Neutrophil (primary cell): Measurements from ENCODE around the gene POLK.

Experiments
- H3K27ac ChIP-seq: fragments of 200-600 bp; sonication (generic); 2 replicates; pipeline ENCODE4 v1.5.1; 2016; ENCODE audit warnings: mild to moderate bottlenecking, moderate library complexity
- H3K27me3 ChIP-seq: fragments of 200-600 bp; sonication (generic); 2 replicates; pipeline ENCODE4 v1.6.0; 2016; ENCODE audit warnings: mild to moderate bottlenecking
- H3K36me3 ChIP-seq: fragments of 200-600 bp; sonication (generic); 2 replicates; pipeline ENCODE4 v1.5.1; 2017
- H3K4me1 ChIP-seq, 2 experiments: fragments of 200-600 bp in 1 of 2; sonication (generic) in 1 of 2; 1 replicate in 1 of 2; 2 replicates in 1 of 2; pipeline versions ENCODE4 v1.5.1 to v1.6.1; 2013 to 2016; ENCODE audit warnings: low read depth in 1 of 2, low read length in 1 of 2, mild to moderate bottlenecking in 1 of 2, moderate library complexity in 1 of 2; ENCODE audit not compliant: control insufficient read depth in 1 of 2, insufficient read depth in 1 of 2
- H3K4me3 ChIP-seq, 2 experiments: fragments of 200-600 bp in 1 of 2; sonication (generic) in 1 of 2; 1 replicate in 1 of 2; 2 replicates in 1 of 2; pipeline ENCODE4 v1.5.1; 2013 to 2016; ENCODE audit warnings: low read depth in 1 of 2, low read length in 1 of 2, mild to moderate bottlenecking in 1 of 2, moderate library complexity in 1 of 2
- H3K9me3 ChIP-seq: fragments of 200-600 bp; sonication (generic); 2 replicates; pipeline ENCODE4 v1.5.1; 2016
- CTCF ChIP-seq: fragments of 200-600 bp; sonication (generic); IDR thresholded peaks from 2 replicates; pipeline ENCODE4 v1.5.1; 2016; ENCODE audit warnings: antibody characterized with exemption

POLK gene

GRCh38 chr5:75522025-75522424, 10.3 kb downstream of the POLK start:
- Histone ChIP-seq H3K4me1 (peaks cover 28 to 34% of the 10 kb centered on the region in 2 experiments), H3K27me3 (no peaks in the 10 kb centered on the region), H3K4me3 (no peak overlapping the region), H3K9me3 (no peaks in the 10 kb centered on the region), H3K36me3 (no peaks in the 10 kb centered on the region), H3K27ac (no peak overlapping the region)
- no peak for TF ChIP-seq CTCF

GRCh38 chr5:75522542-75522941, 10.9 kb downstream of the POLK start:
- Histone ChIP-seq H3K27me3 (no peaks in the 10 kb centered on the region), H3K9me3 (no peaks in the 10 kb centered on the region), H3K4me1 (peaks cover 28 to 34% of the 10 kb centered on the region in 2 experiments), H3K36me3 (no peaks in the 10 kb centered on the region), H3K27ac (no peak overlapping the region), H3K4me3 (no peak overlapping the region)
- no peak for TF ChIP-seq CTCF

- Histone ChIP-seq H3K27ac (peak overlapping the region; percentile 74), H3K9me3 (no peaks in the 10 kb centered on the region), H3K27me3 (no peaks in the 10 kb centered on the region), H3K4me3 (no peak overlapping the region), H3K36me3 (no peaks in the 10 kb centered on the region), H3K4me1 (peaks cover 28 to 34% of the 10 kb centered on the region in 2 experiments)
- TF ChIP-seq CTCF = no peak
These were observed 11.6 kb downstream of the POLK start for GRCh38 chr5:75523275-75523674.

GRCh38 chr5:75524071-75524470, 12.4 kb downstream of the POLK start:
- no peaks in the 10 kb centered on the region for H3K27me3 ChIP-seq
- TF ChIP-seq CTCF = no peak
- peak overlapping the region in 1 of 2 experiments; percentile 30 for H3K4me3 ChIP-seq
- no peaks in the 10 kb centered on the region for H3K9me3 ChIP-seq
- no peaks in the 10 kb centered on the region for H3K36me3 ChIP-seq
- peaks cover 28 to 34% of the 10 kb centered on the region in 2 experiments for H3K4me1 ChIP-seq
- peak overlapping the region; percentile 74 for H3K27ac ChIP-seq

GRCh38 chr5:75524591-75524990, 12.9 kb downstream of the POLK start:
- Histone ChIP-seq H3K27ac (peak overlapping the region; percentile 74), H3K4me1 (peaks cover 28 to 34% of the 10 kb centered on the region in 2 experiments), H3K36me3 (no peaks in the 10 kb centered on the region), H3K27me3 (no peaks in the 10 kb centered on the region), H3K9me3 (no peaks in the 10 kb centered on the region), H3K4me3 (no peak overlapping the region)
- TF ChIP-seq CTCF = no peak

GRCh38 chr5:75525344-75525743, 13.7 kb downstream of the POLK start:
- Histone ChIP-seq H3K27ac (peak overlapping the region; percentile 71), H3K4me1 (peaks cover 28 to 34% of the 10 kb centered on the region in 2 experiments), H3K4me3 (no peak overlapping the region), H3K9me3 (no peaks in the 10 kb centered on the region), H3K27me3 (no peaks in the 10 kb centered on the region), H3K36me3 (no peaks in the 10 kb centered on the region)
- TF ChIP-seq CTCF = no peak
